ENCODE data around the gene IL36B.

The IL36B gene

DNA sequence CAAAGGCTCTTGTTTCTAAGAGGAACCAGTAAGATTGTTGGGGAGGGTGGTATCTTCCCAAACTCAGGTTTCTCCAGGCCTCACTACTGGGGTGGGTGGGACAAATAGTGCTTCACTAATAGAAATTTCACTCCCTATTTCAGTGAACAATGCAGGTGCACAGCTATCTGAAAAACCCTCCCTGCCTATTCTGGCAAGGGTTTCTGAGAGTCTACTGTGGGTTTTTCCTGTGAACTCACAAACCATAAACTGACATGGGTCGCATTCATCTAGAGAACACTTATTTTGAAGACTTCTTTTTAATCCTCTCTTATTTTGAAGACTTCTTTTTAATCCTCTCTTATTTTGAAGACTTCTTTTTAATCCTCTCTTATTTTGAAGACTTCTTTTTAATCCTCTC lies 43.0 kb downstream of the IL36B start:
- DNase-seq (ENCODE audit: low read depth): no peak

DNA sequence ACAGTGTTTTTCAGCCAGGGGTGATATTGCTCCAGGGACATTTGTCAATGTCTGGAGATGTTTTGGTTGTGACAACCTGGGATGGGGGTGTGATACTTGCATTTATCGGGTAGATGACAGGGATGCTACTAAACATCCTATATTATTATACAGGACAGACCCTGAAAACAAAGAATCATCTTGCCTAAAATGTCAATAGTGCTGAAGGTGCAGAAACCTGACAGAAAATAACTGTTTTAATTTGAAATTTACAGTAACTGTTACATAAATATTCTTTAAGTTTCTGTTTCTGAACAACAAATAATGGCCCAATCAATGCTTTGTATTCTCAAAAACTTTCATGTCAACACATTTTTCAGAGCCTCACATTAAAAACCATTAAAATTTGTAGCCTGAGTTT lies 45.4 kb downstream of the IL36B start:
- DNase-seq (ENCODE audit: low read depth): no peak

DNA sequence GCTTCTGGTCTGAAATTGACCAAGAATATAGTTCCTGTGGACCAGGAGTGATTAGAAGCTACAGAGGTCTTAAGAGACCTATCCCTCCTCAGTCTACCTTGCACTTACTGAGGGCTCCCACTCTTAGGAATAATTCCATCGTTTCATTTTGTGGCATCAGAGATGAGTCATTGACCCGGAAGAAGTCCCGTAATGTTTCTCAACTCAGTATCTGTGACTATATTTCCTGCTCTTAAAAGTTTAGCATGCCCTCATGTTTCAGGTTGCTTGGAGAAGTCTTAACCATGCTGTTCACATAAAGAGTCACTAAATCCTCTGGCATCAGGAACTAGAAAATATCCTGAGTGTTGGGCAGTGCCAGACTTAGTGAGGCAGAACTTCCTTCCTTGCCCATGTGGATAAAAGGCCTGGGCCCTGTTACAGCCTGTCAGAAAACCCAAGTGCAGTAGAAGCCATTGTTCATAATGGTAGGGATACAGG lies 47.6 kb downstream of the IL36B start, which contains the start of gene IL36A:
IL36A (plus strand) TSS at position 430 of the 480 bp plus-strand sequence. CDS start 413 bp downstream, outside the sequence.
- no peak for DNase-seq (ENCODE audit: low read depth)

DNA sequence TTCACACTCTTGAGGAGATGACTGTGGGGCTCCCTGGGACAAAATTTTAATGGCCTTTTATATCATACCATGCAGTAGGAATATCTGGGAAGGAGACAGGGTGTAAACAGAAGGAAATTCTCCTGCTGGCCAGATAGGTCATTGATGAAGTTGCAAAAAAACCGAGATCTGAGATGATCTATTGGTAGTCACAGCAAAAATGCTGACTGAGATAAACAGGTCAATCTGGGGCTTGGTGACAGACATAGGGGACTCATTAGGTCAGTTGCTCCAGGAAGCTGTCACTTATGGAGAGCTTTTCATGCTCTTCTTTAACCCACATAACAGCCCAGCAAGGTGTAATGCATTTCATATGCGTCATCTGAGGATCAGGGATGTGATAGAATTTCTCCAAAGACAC lies 50.0 kb downstream of the IL36B start:
- DNase-seq (ENCODE audit: low read depth): no peak

DNA sequence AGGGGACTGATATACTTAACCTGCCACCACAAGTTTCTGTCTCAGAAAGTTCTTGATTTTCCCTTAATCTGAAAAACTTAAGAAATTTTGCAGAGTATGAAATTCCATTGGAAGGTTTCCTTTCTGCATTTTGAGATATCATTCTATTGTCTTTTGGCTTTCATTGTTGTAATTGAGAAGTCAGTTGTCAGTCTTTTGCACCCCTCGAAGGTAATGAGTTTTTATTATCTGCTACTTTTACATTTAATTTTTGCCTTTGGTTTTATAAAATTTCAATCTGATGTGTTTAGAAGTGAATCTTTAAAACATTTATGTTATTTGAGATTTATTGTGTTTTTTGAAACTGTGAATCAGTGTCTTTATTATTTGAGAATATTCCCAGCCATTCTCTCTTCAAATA lies 52.2 kb downstream of the IL36B start:
- DNase-seq (ENCODE audit: low read depth): no peak

DNA sequence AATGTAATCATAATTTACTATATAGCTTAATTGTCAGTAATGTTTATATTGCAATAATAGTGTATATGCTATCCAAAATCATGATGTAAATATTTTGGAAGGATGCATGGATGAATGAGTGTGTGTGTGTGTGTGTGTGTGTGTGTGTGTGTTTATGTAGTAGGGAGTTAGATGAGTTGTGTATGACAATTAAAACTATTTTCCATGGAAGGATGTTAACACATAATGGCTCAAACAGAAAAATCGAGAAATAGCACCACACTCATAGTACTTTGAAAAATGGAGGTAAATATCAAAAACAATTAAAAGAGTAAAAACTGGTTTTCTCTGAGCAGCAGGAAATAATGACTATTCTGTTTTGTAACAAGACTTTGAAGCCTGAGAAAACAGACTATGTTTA lies 55.5 kb downstream of the IL36B start:
- DNase-seq (ENCODE audit: low read depth): no peak

DNA sequence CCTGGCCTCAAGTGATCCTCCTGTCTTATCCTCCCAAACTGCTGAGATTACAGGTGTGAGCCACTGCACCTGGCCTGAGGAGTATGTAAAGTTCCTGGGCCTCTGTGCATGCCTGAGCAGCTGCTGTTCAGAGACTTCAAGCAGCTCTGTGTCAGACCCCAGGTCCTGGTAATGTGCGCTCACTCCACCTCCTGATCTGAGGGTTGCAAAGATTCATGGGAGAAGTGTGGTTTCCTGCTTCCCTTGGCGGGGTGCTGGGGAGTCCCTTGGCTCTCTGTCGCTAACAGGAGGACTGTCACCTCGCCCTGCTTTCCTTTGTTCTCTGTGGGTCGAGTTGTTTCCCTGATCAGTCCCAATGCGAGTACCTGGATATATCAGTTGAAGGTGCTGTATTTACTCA lies 56.0 kb downstream of the IL36B start:
- no peak for DNase-seq (ENCODE audit: low read depth)

DNA sequence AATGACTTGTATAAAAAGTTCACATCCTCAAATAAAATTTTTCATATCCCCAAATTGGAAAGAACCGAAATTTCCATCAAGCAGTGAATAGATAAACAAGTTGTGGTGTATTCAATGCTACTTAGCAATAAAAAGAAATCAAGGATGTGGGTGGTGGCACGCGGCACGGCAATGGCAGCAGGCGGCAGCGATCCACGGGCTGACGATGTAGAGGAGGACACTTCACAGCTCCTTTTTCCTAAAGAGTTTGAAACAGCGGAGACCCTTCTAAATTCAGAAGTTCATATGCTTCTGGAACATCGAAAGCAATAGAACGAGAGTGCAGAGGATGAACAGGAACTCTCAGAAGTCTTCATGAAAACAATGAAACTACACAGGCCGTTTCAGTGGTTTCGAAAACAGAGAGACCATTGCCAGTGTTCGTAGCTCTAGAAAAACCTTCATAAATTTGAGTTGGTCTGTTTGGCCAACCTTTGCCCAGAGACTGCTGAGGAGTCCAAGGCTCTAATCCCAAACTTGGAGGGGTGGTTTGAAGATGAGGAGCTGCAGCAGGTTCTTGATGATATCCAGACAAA lies 57.2 kb downstream of the IL36B start:
- DNase-seq (ENCODE audit: low read depth): no peak

DNA sequence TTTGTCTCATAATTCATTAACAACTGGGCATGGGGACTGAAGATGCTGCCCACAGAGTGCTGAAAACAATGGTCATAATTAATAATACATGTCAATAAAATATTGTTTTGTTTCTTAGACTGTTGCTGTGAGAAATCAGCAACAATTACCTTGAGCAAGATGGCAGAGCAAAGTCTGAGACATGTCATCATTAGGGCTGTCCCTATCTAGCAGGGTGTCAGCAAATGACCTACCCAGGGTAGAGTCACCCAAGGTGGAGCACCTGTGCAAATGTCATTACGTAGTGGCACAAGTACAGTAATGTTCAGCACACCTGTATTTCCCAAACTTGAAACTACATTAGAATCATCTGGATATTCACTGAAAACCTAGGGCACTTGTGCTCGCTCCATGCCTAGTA lies 58.0 kb downstream of the IL36B start:
- DNase-seq (ENCODE audit: low read depth): no peak

DNA sequence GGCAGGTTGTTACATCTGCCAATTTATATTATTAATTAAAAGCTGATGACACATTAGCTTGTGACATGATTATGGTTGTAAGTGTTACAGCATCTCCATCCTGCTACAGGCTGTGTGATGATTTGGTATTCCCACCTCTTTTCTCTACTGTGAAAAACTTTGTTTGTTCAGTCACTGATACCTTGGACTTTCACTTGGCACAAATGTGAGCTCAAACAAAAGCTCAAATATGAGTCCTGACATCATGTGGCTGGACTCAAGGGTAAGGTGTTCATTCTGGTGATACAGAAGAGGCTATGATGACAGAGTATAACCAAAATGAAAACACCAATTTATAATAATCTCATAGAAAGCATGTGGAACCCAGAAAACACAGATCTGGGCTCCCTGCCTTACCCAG lies 58.8 kb downstream of the IL36B start:
- DNase-seq (ENCODE audit: low read depth): no peak

DNA sequence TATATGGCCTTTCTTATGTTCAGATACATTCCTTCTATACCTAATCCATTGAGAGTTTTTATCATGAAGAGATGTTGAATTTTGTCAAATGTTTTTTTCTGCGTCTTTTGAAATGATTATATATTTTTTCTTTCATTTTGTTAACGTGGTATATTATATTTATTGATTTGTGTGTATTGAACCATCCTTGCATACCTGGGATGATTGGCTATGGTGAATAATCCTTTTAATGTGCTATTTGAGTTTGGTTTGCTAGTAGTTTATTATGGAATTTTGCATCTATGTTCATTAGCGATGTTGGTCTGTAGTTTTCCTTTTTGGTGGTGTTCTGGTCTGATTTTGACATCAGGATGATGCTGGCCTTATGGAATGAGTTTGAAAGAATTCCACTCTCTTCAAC lies 63.1 kb downstream of the IL36B start:
- DNase-seq (ENCODE audit: low read depth): no peak

DNA sequence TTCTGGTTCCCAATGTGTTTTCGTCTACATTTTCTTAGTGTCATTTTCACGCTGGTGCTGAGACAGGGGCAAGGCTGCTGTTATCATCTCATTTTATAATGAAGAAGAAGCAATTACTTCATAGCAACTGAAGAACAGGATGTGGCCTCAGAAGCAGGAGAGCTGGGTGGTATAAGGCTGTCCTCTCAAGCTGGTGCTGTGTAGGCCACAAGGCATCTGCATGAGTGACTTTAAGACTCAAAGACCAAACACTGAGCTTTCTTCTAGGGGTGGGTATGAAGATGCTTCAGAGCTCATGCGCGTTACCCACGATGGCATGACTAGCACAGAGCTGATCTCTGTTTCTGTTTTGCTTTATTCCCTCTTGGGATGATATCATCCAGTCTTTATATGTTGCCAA lies 67.6 kb downstream of the IL36B start:
- no peak for DNase-seq (ENCODE audit: low read depth)

DNA sequence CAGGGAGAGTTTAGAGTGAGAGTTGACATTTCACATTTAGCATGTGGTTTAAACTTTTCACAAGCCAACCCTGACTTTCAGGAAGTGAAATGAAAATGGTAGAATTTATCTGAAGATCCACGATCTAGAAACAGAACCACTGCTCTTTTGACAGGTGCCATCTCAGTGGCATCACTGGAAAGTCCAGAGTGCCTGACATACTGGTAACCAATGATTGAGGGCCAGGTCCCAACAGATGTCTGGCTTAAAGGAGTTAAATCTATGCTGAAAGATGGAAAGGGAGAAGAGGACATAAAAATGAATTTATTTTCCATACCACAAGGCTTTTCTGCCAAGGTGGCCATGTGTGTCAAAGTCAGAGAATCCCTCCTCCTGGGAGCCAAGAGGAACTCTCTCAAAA lies 72.1 kb downstream of the IL36B start:
- no peak for DNase-seq (ENCODE audit: low read depth)

DNA sequence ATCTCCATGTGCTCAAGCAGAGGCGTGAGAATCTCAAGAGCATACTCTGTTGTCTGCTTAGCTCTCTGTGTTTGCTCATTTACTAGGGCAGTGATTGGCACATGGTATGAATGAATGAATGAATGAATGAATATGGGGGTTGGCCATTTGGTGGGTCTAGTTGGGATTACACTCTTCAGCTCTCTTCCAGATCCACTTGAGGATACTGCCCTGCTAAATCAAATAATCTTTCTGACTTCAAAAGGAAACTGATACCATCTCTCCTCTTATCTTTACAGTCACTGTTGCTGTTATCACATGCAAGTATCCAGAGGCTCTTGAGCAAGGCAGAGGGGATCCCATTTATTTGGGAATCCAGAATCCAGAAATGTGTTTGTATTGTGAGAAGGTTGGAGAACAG lies 72.9 kb downstream of the IL36B start:
- DNase-seq (ENCODE audit: low read depth): no peak

DNA sequence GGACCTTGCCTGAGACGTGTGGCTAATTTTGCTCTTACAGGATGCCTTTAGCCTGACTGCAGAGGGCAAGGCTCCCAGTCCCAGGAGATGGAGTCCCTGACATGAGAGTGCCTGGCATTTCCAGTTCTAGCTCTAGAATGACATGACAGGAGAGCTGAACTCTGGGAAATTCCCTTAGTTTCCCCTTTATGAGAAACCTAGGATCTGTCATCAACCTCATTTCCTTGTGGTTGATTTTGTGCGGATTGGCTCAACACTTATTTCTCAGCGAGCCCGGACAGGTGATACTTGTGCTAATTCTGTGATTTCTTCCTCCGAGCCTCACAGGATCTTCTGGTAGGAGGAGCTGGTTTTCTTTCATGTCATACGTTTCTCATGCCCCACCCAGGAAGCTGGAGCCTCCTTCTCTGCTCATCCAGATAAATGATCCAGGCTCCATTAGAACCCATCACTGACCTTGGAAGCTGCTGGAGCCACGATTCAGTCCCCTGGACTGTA lies 75.1 kb downstream of the IL36B start, which contains the start of gene IL36G:
IL36G (plus strand) TSS at position 448 of the 498 bp plus-strand sequence. CDS start 633 bp downstream, outside the sequence.
- no peak for DNase-seq (ENCODE audit: low read depth)

Measured in stimulated activated CD8-positive, alpha-beta memory T cell treated with anti-CD3 and anti-CD28 coated beads, Interleukin-7, amount 100 ng/mL, for 24 hours (primary cell).